ENCODE measurements around the gene FAP.

The FAP gene

DNA sequence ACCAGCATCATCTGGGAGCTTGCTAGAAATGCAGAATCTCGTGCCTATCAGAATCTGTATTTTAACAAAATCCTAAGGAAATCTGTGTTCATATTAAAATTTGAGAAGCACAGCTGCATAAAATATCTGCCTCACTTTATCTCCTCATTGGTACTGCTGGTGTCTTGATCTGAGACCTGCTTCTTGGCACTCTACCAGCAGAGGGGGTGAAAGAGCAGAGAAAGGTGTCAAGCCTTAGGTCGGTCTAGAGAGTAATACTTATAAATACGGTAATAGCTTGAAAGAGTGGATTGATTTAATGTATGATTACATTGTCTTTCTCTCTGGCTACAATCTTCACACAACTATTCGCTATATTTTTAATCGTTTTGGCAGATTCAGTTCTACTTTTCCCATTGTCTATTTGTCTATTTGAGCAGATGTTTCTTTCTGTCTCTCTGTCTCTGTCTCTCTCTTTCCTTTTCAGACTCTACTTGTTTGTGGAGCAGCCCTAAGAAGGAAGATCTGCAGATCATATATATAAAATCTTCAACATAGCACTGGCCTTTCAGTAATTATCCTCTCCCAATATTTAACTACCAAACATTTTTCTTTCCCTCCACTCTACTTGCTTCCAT lies 89.5 kb downstream of the FAP start:
- H3K4me3 ChIP-seq (ENCODE audit: low read depth in 1 of 2, low read length in 2 of 2), result no peak overlapping the region
- no peak overlapping the region for H3K9ac ChIP-seq (ENCODE audit: low read length)
- H3K36me3 ChIP-seq (ENCODE audit: insufficient read depth, low read length), result no peaks in the 10 kb centered on the region
- no peak overlapping the region for H3K27ac ChIP-seq (ENCODE audit: low read depth, low read length)
- no peaks in the 10 kb centered on the region for H3K4me1 ChIP-seq (ENCODE audit: insufficient read depth, low read length)
- H3K9me3 ChIP-seq (ENCODE audit: low read length), result no peaks in the 10 kb centered on the region
- no peaks in the 10 kb centered on the region for H3K27me3 ChIP-seq (ENCODE audit: control insufficient read depth in 1 of 2, insufficient read depth in 2 of 2, low read length in 2 of 2)

DNA sequence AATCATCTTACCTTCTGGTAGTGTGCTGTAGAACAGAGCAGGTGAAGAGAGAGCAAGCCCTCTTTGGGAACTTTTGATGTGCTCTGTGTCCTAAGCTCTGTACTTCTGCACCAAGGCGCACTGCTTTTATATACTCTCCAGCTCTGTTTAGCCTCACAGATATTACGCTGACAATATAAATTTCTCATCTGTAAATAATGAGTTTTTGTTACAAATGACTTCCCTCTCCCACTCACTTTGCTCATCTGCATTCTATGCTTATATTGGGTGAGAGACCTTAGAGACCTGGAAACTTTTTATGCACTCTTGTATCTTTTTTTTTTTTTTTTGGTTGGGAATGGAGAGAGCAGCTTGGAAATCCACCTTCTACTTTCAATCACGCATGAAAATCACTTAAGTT lies 91.1 kb downstream of the FAP start, which contains the start of gene GCG:
Gene GCG, minus strand, starts transcription at position 101 of the 400 bp plus-strand sequence. CDS start 3,069 bp downstream, outside the sequence.
- Histone ChIP-seq H3K4me1 (ENCODE audit: insufficient read depth, low read length) (no peaks in the 10 kb centered on the region), H3K27ac (ENCODE audit: low read depth, low read length) (no peak within 1 kb of the TSS), H3K9me3 (ENCODE audit: low read length) (no peaks in the 10 kb centered on the region), H3K4me3 (ENCODE audit: low read depth in 1 of 2, low read length in 2 of 2) (no peak within 1 kb of the TSS), H3K9ac (ENCODE audit: low read length) (no peak within 1 kb of the TSS), H3K27me3 (ENCODE audit: control insufficient read depth in 1 of 2, insufficient read depth in 2 of 2, low read length in 2 of 2) (no peaks in the 10 kb centered on the region), H3K36me3 (ENCODE audit: insufficient read depth, low read length) (no peaks in the 10 kb centered on the region)

DNA sequence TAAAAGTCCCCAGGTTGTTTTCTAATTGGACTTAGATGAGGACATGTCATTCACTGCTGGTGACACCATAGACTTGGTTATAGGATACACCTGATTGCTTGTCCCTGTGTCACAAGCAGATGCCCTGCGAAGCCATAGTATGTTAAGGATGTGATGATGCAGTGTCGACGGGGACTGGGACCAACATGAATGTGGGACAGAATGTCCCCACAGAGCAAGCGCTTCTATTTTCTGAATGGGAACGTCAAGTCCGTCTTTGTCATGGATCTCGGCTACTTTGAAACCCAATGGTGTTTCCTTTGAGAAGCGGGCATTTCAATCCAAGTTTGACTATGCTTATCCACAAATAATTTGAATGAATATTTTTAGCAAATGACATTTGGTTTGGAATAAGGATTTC lies 93.3 kb downstream of the FAP start:
- Histone ChIP-seq H3K27ac (ENCODE audit: low read depth, low read length) (no peak overlapping the region), H3K4me1 (ENCODE audit: insufficient read depth, low read length) (no peaks in the 10 kb centered on the region), H3K27me3 (ENCODE audit: control insufficient read depth in 1 of 2, insufficient read depth in 2 of 2, low read length in 2 of 2) (no peaks in the 10 kb centered on the region), H3K9me3 (ENCODE audit: low read length) (no peaks in the 10 kb centered on the region), H3K36me3 (ENCODE audit: insufficient read depth, low read length) (no peaks in the 10 kb centered on the region), H3K9ac (ENCODE audit: low read length) (no peak overlapping the region), H3K4me3 (ENCODE audit: low read depth in 1 of 2, low read length in 2 of 2) (no peak overlapping the region)

DNA sequence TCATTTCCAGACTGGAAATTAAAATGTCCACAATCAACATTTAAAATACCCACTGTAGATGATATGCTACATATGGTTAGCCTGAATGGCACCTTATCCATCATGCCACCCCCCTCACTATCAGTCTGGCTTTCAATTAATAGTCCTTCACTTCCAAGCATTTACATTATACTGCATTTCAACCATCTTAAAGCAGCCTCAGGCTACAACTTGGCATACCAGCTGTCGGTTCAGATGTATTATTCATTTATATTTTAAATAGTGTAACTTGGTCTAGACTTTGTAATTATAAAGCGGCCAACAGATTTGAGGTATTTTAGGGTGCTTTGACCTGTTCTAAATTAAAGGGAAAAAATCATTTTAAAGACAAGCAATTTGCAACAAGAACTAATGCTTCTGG lies 93.8 kb downstream of the FAP start:
- no peak overlapping the region for H3K27ac ChIP-seq (ENCODE audit: low read depth, low read length)
- H3K9me3 ChIP-seq (ENCODE audit: low read length), result no peaks in the 10 kb centered on the region
- no peaks in the 10 kb centered on the region for H3K27me3 ChIP-seq (ENCODE audit: control insufficient read depth in 1 of 2, insufficient read depth in 2 of 2, low read length in 2 of 2)
- no peaks in the 10 kb centered on the region for H3K4me1 ChIP-seq (ENCODE audit: insufficient read depth, low read length)
- no peak overlapping the region for H3K4me3 ChIP-seq (ENCODE audit: low read depth in 1 of 2, low read length in 2 of 2)
- no peak overlapping the region for H3K9ac ChIP-seq (ENCODE audit: low read length)
- H3K36me3 ChIP-seq (ENCODE audit: insufficient read depth, low read length), result no peaks in the 10 kb centered on the region

DNA sequence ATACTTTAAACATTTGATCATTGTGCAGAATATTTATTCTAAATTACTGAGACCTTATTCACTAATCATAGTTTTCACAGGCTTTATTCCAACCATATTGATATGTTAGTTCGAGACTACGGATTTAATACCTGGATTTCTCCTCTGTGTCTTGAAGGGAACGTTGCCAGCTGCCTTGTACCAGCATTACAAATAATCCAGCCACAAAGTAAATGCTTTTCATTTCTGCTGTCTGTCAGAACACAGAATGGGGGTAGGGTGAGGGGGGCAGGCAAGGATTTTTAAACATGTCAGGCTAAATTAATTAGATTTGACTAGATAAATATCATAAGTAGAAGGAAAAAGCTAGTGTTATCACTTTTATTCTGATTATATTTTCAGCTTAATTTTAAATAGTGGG lies 94.3 kb downstream of the FAP start:
- H3K4me3 ChIP-seq (ENCODE audit: low read depth in 1 of 2, low read length in 2 of 2), result no peak overlapping the region
- H3K36me3 ChIP-seq (ENCODE audit: insufficient read depth, low read length), result no peaks in the 10 kb centered on the region
- H3K27me3 ChIP-seq (ENCODE audit: control insufficient read depth in 1 of 2, insufficient read depth in 2 of 2, low read length in 2 of 2), result no peaks in the 10 kb centered on the region
- H3K9me3 ChIP-seq (ENCODE audit: low read length), result no peaks in the 10 kb centered on the region
- no peak overlapping the region for H3K27ac ChIP-seq (ENCODE audit: low read depth, low read length)
- no peaks in the 10 kb centered on the region for H3K4me1 ChIP-seq (ENCODE audit: insufficient read depth, low read length)
- no peak overlapping the region for H3K9ac ChIP-seq (ENCODE audit: low read length)

DNA sequence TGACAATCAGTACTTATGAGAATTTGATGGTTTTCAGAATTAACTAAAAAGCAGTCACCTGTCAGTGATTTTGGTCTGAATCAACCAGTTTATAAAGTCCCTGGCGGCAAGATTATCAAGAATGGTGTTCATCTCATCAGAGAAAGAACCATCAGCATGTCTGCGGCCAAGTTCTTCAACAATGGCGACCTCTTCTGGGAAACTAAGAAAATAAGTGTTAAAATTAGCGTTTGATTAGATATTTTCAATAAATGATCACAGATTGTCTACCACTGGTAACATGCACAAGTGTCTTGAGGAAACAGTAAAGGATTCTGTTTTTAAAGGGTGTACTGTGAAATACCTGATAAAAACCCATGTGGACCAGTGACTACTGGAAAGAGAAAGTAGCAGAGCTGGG lies 99.3 kb downstream of the FAP start:
- H3K36me3 ChIP-seq (ENCODE audit: insufficient read depth, low read length), result no peaks in the 10 kb centered on the region
- H3K4me1 ChIP-seq (ENCODE audit: insufficient read depth, low read length), result no peaks in the 10 kb centered on the region
- H3K27ac ChIP-seq (ENCODE audit: low read depth, low read length), result no peak overlapping the region
- H3K9ac ChIP-seq (ENCODE audit: low read length), result no peak overlapping the region
- H3K4me3 ChIP-seq (ENCODE audit: low read depth in 1 of 2, low read length in 2 of 2), result no peak overlapping the region
- H3K27me3 ChIP-seq (ENCODE audit: control insufficient read depth in 1 of 2, insufficient read depth in 2 of 2, low read length in 2 of 2), result no peaks in the 10 kb centered on the region
- H3K9me3 ChIP-seq (ENCODE audit: low read length), result no peaks in the 10 kb centered on the region

DNA sequence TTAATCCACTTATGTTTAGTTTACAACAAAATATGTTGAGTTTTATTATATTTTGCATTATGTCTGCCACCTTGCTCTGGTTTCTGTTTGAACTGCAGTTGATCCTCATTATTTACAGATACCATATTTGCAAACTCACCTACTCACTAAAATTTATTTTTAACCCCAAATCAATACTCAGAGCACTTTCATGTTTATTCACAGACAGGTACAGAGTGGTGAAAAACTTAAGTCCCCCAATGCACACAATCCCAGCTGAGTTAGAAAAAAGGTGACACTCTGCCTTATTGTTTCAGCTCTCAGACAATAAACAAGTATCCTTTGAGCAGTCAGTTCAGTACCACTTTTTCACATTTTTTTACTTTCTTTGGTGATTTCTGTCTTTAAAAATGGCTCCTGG lies 104.9 kb downstream of the FAP start:
- no peak overlapping the region for H3K4me3 ChIP-seq (ENCODE audit: low read depth in 1 of 2, low read length in 2 of 2)
- no peaks in the 10 kb centered on the region for H3K4me1 ChIP-seq (ENCODE audit: insufficient read depth, low read length)
- H3K27me3 ChIP-seq (ENCODE audit: control insufficient read depth in 1 of 2, insufficient read depth in 2 of 2, low read length in 2 of 2), result no peaks in the 10 kb centered on the region
- no peaks in the 10 kb centered on the region for H3K36me3 ChIP-seq (ENCODE audit: insufficient read depth, low read length)
- H3K9me3 ChIP-seq (ENCODE audit: low read length), result no peaks in the 10 kb centered on the region
- no peak overlapping the region for H3K27ac ChIP-seq (ENCODE audit: low read depth, low read length)
- H3K9ac ChIP-seq (ENCODE audit: low read length), result no peak overlapping the region

DNA sequence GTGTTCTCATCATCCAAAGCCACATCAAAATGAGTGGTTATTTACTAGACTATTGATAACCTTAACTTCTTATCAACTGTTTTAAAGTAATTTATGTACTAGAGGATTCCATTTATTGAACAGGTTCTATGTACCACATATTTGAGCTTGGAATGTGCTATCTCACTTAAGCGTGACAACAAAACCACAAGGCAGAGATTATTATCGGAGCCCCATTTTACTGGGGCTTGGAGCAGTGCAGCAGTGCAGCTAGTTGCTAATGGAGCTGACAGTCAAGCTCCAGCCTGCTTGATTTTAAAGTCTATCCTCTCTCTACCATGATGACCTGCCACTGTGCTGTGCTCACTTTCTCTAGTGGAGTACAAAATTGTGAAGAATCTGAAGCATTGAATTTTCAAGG lies 115.8 kb downstream of the FAP start:
- no peak overlapping the region for H3K4me3 ChIP-seq (ENCODE audit: low read depth in 1 of 2, low read length in 2 of 2)
- no peaks in the 10 kb centered on the region for H3K36me3 ChIP-seq (ENCODE audit: insufficient read depth, low read length)
- no peak overlapping the region for H3K9ac ChIP-seq (ENCODE audit: low read length)
- H3K9me3 ChIP-seq (ENCODE audit: low read length), result no peaks in the 10 kb centered on the region
- peaks cover 16% of the 10 kb centered on the region for H3K4me1 ChIP-seq (ENCODE audit: insufficient read depth, low read length)
- H3K27me3 ChIP-seq (ENCODE audit: control insufficient read depth in 1 of 2, insufficient read depth in 2 of 2, low read length in 2 of 2), result no peaks in the 10 kb centered on the region
- no peak overlapping the region for H3K27ac ChIP-seq (ENCODE audit: low read depth, low read length)

DNA sequence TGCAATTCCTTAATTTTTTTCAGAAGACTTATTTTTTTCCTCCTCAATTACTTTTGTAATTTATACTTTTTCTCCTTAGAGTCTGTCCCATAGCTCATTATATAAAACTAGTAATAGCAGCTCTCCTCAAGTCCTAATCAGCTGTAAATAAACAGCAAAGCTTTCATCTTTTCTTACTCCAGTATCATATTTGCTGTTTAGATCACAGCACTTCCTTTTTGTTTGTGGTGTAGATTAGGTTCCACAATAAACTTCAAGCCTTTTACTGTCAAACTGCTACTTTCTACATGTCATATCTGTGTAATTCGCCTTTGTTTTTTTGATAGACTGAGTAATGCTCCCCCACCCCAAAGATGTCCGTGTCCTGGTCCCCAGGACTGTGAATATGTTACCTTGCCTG lies 116.7 kb downstream of the FAP start:
- Histone ChIP-seq H3K27ac (ENCODE audit: low read depth, low read length) (no peak overlapping the region), H3K4me3 (ENCODE audit: low read depth in 1 of 2, low read length in 2 of 2) (no peak overlapping the region), H3K4me1 (ENCODE audit: insufficient read depth, low read length) (peaks cover 16% of the 10 kb centered on the region), H3K9me3 (ENCODE audit: low read length) (no peaks in the 10 kb centered on the region), H3K9ac (ENCODE audit: low read length) (no peak overlapping the region), H3K27me3 (ENCODE audit: control insufficient read depth in 1 of 2, insufficient read depth in 2 of 2, low read length in 2 of 2) (no peaks in the 10 kb centered on the region), H3K36me3 (ENCODE audit: insufficient read depth, low read length) (no peaks in the 10 kb centered on the region)

DNA sequence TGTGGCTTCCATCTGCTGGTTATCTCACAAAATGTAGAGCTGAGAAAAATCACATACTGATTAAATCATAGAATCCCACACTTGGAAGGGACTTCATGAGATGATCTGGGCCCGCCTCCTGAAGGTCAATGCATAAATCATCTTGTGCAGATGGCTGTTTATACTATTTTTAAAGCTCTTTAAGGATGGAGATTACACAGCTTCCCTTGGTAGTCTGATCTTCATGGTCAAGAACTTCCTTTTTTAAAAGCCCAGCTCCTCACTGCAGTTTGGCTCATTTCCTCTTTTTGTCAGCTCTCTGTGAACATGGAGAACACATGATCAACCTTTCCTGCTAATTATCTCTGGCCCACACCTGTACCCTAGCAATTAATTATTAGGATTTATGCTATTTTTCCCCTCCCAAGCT lies 117.1 kb downstream of the FAP start:
- H3K36me3 ChIP-seq (ENCODE audit: insufficient read depth, low read length), result no peaks in the 10 kb centered on the region
- H3K4me3 ChIP-seq (ENCODE audit: low read depth in 1 of 2, low read length in 2 of 2), result no peak overlapping the region
- H3K9ac ChIP-seq (ENCODE audit: low read length), result no peak overlapping the region
- peaks cover 16% of the 10 kb centered on the region for H3K4me1 ChIP-seq (ENCODE audit: insufficient read depth, low read length)
- H3K27me3 ChIP-seq (ENCODE audit: control insufficient read depth in 1 of 2, insufficient read depth in 2 of 2, low read length in 2 of 2), result no peaks in the 10 kb centered on the region
- no peaks in the 10 kb centered on the region for H3K9me3 ChIP-seq (ENCODE audit: low read length)
- H3K27ac ChIP-seq (ENCODE audit: low read depth, low read length), result no peak overlapping the region

DNA sequence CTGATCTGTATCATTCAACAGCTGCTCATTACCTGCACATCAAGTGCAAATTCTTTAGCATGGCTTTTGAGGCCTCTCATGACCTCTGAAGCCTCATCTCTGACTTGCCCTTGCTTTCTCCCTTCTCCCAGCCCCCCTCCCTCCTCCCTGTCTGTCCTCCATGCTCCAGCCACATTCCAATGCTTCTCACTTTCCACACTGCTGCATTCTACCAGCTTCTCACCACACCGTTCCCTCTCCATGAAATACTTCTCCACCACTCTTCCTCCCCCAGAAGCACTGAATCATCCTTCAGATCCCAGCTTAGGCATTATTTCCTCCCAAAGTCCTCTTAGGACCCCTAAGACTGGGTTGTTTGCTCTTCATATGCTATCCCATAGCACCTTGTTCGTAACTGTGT lies 118.1 kb downstream of the FAP start:
- H3K4me3 ChIP-seq (ENCODE audit: low read depth in 1 of 2, low read length in 2 of 2), result no peak overlapping the region
- H3K27ac ChIP-seq (ENCODE audit: low read depth, low read length), result no peak overlapping the region
- no peak overlapping the region for H3K9ac ChIP-seq (ENCODE audit: low read length)
- peaks cover 16% of the 10 kb centered on the region for H3K4me1 ChIP-seq (ENCODE audit: insufficient read depth, low read length)
- H3K36me3 ChIP-seq (ENCODE audit: insufficient read depth, low read length), result no peaks in the 10 kb centered on the region
- no peaks in the 10 kb centered on the region for H3K27me3 ChIP-seq (ENCODE audit: control insufficient read depth in 1 of 2, insufficient read depth in 2 of 2, low read length in 2 of 2)
- no peaks in the 10 kb centered on the region for H3K9me3 ChIP-seq (ENCODE audit: low read length)

Measured in muscle layer of colon (tissue), 2 donors.